Fibroblast of pulmonary artery (primary cell): ENCODE measurements around the gene ARHGAP10.
"Not testable (repeated sequence)": the region's sequence is repeated elsewhere in the genome, so short reads cannot be mapped to it uniquely, and the experiment has no call there.

Experiments
- DNase-seq: peaks from one replicate; pipeline ENCODE4 v3.0.0-alpha.2; 2010; ENCODE audit warnings: low read depth
- H3K4me3 ChIP-seq: replicated peaks from 2 replicates; pipeline ENCODE4 v1.5.1; 2011; ENCODE audit warnings: low read depth, mild to moderate bottlenecking, control low read depth, low read length, moderate library complexity
- CTCF ChIP-seq: IDR thresholded peaks from 2 replicates; pipeline ENCODE4 v1.5.1; 2011; ENCODE audit warnings: mild to moderate bottlenecking, control low read depth, low read length, inconsistent platforms; ENCODE audit errors: missing control alignments

Gene ARHGAP10

GRCh38 chr4:147899512-147899911 is 167.6 kb downstream of the ARHGAP10 start:
- H3K4me3 ChIP-seq: no peak overlapping the region
- no peak for TF ChIP-seq CTCF
- DNase-seq: peak; percentile 75

GRCh38 chr4:147901388-147901787 is 169.5 kb downstream of the ARHGAP10 start:
- H3K4me3 ChIP-seq: no peak overlapping the region
- no peak for DNase-seq
- no peak for TF ChIP-seq CTCF

GRCh38 chr4:147901916-147902315 is 170.0 kb downstream of the ARHGAP10 start:
- no peak overlapping the region for H3K4me3 ChIP-seq
- no peak for TF ChIP-seq CTCF
- peak; percentile 24 for DNase-seq

- no peak for TF ChIP-seq CTCF
- no peak for DNase-seq
- no peak overlapping the region for H3K4me3 ChIP-seq
Measured at GRCh38 chr4:147909225-147909624, 177.3 kb downstream of the ARHGAP10 start.

- no peak for DNase-seq
Measured at GRCh38 chr4:147910315-147910714, 178.4 kb downstream of the ARHGAP10 start.

GRCh38 chr4:147912106-147912505 is 180.2 kb downstream of the ARHGAP10 start:
- not testable (repeated sequence) for DNase-seq, H3K4me3 ChIP-seq

More at GRCh38 chr4:147910315-147910714, 178.4 kb downstream of the ARHGAP10 start:
- TF ChIP-seq CTCF: no peak
- H3K4me3 ChIP-seq: no peak overlapping the region

- H3K4me3 ChIP-seq: no peak overlapping the region
Measured at GRCh38 chr4:147913137-147913536, 181.2 kb downstream of the ARHGAP10 start.

More at GRCh38 chr4:147913137-147913536, 181.2 kb downstream of the ARHGAP10 start:
- no peak for DNase-seq
- no peak for TF ChIP-seq CTCF
